Measurements from ENCODE around the gene OSTF1.

OSTF1 gene

DNA sequence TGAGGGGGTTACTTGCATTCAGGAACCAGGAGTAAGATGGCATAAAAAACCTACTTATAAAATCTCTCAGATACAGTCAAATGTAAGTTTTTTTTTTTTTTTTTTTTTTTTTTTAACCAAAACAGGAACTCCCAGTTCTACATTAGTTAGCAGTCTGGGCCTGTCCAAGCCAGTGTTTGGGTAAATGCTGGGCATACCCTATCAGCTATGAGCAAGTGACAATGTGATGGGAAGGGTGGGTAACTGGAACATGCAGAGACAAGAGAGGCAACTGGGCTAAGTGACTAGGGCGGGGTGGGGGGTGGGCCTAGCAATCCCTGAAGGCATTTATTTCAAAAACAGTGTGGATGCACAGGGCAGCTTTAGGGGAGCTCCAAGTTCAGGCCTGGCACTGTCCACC, 2.7 kb upstream of the OSTF1 start:
- DNase-seq (ENCODE audit: low spot score) = no peak

DNA sequence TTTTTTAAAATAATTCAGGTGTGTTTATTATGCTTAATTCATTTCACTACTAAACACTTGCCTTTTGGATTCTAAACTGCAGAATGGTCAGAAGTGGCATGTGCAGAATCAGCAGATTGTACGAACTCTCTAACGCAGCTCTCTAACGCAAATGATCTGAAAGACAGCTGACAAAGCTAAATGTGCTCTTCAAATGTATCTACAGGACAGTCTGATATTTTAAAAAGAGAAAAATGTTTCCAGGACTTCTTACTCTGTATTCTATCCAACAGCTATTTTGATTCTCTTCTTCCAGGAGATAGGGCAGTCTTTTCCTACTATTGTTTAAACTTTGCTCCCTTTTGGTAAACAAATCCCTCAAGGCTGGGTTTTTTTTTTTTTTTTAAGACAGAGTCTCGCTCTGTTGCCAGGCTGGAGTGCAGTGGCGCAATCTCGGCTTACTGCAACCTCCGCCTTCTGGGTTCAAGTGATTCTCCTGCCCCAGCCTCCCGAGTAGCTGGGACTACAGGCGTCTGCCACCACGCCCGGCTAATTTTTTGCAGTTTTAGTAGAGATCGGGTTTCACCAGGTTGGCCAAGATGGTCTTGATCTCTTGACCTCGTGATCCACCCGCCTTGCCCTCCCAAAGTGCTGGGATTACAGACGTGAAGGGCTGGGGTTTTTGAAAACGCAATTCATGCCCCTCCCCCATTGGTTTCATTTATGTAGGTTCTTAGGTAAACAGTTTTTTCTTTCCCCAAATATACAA, 1.6 kb upstream of the OSTF1 start:
- DNase-seq (ENCODE audit: low spot score) = no peak

DNA sequence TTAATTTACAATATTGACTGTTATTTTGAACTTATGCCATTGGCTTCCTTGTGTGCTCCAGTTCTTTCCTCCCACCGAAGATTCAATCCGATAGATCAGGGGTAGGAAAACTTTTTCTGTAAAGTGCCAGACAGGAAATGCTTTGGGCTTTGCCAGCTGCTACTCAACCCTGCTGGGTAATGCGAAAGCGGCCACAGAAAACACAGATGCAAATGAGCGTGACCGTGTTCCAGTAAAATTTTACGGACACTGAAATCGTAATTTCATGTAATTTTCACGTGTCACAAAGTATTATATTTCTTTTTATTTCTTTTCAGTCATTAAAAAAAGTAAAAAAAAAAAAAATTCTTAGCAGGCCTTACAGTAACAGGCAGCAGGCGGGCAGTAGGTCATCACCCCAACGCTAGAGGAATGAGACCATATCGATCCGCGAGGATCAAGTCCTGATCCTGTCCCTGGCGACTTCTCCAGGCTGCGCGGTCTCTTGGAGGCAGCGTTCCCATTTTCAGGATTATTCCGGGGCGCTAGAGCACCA, 958 bp upstream of the OSTF1 start:
- DNase-seq (ENCODE audit: low spot score) = peak; percentile 28

DNA sequence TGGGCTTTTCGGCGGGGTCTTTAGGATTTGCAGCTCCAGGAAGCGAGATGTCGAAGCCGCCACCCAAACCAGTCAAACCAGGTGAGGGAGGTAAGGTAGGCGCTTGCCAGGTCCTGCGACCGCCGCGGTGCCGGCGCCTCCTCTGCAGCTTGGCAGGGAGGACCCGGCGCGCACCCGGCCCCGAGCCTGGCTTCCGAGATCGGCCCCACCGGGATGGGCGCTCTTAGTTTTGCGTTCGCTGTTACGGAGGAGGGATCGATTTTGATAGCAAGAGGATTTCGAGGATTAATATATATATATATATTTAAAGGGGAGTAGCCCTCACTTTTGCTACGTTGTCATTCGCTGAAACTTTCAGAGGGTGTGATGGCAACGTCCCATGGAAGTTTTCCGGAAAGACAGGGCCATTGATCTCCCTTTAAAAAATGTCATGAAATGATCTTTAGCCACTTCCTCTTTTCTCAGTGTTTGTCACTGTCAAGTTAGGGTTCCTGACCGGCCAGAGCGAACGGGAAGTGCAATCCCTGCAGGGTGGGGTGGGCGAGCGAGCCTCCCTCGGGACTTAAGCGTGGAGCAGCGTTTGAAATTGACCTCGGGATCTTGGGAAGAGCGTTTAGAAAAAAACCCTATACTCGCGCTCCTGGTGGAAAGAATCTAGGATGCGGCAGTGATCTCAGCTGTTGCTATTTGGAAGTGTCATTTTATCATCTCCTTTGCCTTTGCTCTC, 495 bp downstream of the OSTF1 start:
- peak; percentile 64 for DNase-seq (ENCODE audit: low spot score)

DNA sequence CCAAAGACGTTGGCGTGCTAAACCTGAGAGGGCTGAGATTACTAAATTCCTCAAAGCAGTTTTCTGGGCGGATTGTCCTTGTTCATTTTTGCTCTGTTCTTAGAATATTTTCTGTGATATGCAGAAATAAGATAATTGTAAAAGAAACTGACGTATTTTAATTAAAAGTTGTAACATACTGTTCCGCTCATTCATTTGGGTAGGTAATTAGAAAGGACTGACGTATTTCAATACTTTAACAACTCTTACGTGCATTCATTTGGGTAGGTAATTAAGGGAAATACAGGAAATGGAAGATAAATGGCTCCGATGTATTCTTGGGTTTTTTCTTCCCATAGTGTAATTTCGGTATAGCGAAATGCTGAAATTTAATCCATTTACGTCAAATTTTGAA, 1.1 kb downstream of the OSTF1 start:
- no peak for DNase-seq (ENCODE audit: low spot score)

DNA sequence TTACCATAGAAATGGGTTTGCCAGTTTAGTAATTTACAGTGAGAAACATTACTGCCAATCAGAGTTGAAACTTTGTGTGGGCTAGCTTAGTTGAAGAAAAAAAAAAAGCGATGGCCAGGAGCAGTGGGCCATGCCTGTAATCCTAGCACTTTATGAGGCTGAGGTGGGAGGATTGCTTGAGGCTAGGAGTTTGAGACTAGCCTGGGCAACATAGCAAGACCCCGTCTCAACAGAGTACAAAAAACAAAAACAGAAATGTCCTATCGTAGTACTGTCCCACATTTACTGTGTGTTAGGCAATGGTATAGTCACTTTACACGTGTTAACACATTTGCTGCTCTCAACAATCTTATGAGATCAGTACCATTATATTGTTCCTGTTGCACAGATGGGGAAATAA, 2.3 kb downstream of the OSTF1 start:
- DNase-seq (ENCODE audit: low spot score) = no peak

DNA sequence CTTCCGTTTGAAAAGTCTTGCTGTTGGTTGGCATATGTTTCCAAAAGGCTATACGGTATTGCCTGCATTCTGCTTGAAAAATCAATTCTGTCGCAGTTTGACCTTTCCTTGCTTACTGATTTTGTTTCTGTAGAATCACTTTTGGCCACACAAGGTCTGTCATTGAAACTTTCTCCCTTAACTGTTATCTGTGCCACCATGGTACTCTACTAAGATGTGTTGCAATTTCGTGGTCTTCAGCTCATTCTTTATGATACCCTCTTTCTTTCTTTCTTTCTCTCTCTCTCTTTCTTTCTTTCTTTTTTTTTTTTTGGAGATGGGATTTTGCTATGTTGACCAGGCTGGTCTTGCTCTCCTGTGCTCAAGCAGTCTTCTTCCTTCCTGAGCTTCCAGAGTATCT, 4.5 kb downstream of the OSTF1 start:
- no peak for DNase-seq (ENCODE audit: low spot score)

DNA sequence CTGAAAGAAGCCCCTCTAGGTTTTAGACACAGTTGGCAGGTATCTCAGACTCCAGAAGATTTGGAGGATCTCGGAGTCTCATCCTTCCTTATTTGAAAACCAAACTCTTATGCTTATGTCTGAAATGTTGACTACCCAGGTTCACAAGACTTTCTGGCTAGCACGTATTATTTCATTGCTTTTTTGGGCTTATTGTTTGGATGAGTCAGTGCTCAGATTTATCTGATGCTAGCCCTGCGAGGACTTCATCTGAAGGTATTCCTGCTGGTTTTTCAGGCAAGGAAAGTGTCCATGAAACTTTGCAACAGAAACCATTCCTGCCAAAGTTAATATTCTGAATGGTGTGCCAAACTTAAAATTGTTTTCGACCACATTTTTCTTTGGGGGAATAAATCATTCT, 8.5 kb downstream of the OSTF1 start:
- DNase-seq (ENCODE audit: low spot score) = no peak

DNA sequence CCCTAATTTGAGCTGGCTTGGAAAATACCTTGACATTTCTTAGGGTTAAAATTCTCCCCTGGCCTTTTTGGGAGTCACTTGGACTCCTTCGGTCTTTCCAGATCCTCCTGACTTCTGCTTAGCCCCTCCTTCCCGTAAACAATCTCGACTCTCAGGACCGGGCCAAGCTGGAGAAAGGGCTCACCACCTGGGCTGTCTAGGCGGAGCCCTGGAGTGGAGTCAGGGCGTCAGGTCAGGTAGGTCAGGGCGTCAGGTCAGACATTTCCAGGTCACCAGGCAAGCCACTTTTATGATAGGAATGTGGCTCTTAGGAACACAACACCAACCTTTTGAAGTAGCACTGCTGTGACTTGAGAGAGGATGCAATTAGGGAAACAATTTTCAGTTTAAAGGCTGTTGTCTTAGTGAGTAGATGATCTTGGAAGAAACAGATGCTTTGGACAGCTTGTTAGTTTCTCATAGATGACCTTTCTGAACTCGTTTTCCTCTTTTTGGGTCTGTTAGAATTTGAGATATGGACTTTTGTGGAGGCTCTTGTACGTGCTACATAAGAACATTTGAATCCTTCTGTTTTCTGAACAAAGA, 12.8 kb downstream of the OSTF1 start:
- no peak for DNase-seq (ENCODE audit: low spot score)

DNA sequence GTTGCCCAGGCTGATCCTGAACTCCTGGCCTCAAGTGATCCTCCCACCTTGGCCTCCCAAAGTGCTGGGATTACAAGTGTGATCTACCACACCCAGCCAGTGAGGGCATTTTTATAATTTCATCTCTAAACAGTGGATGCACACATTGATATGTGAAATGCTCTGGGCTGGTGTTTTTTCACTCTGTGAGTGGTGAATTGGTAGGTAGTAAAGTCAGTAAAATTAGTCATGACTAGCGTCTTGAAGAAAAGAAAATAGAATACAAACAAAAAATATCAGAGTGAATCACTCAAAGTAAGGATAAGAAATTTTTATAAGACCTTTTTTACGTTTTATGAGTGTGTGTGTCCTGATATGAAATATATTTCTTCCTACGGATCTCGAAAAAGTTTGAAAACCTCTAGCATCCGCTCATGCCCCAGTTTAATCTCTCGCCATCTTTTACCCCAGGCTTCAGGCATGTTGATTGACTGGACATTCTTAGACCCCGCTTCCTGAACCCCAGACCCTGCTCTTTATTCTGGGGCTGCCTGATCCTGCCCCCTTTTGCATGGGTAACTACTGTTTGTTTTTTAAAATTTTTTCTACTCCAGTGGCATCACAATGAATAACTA, 14.0 kb downstream of the OSTF1 start:
- DNase-seq (ENCODE audit: low spot score) = no peak

DNA sequence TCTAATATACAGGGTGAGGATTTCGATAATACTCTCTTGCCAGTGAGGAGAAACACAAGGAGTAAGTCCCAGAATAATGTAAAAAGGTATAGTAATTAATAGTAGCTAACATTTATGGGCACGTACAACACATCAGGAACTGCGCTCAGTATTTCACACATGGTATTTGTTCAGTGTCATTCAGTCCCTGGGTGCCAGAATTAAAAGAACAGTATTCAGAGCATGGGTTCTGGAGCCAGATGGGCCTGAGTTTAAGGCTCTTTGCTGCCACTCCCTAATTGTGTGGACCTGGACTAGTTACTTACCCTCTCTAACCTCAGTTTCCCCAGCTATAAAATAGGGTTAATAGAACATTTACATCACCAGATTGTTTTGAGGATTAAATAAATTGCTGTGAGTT, 16.3 kb downstream of the OSTF1 start:
- DNase-seq (ENCODE audit: low spot score) = no peak

DNA sequence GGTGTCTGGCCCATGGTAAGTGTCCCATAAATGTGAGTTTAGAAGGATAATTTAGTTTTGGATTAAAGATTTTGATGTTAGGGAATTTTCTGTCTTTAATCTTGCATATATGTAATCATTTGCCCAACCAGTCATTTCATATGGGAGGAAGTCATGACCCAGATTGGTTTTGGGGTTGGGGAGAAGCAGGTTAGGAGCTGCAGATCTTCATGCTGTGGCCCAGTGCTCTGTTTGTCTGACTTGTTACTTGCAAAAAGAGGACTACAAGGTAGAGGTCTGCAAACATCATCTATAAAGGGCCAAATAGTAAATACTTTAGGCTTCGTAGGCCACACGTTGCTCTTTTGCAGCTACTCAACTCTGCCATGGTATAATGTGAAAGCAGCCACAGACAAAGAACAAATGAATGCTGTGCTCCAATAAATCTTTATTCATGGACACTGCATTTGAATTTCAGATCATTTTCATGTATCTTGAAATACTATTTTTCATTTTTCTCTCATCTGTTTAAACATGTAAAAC, 16.8 kb downstream of the OSTF1 start:
- DNase-seq (ENCODE audit: low spot score) = no peak

DNA sequence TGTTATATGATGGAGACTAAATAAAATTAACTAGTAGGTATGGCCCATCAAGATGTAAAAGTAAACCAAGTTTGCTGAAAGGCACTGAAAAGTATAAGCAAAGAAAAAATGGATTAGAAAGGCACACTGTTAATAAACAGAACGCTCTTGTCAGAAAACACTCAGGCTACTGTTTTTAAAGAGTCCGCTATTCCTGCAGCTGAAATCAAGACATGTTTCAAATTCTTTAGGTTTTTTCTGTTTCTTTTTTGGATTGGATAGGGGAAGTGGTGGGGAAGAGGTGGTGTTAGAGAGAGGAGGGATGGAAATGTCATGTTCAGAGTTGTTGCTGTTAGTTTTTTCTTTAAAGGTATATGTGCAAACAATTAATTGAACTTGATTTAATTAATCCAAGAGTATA, 17.5 kb downstream of the OSTF1 start:
- no peak for DNase-seq (ENCODE audit: low spot score)

DNA sequence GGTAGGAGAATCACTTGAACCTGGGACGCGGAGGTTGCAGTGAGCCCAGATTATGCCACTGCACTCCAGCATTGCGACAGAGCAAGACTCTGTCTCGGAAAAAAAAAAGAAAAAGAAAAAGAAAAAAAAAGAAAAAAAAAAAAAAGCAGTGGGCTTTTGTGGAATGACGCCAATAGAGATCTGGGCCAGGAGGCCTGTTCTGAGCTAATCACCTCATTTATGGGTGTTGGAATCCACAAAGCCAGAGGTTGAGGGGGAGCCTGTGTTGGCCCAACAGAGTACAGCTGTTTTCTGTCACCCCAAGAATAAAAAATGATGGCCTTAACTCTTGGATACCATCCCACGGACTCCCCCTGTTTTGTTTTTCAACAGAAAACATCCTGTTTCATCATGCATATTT, 18.5 kb downstream of the OSTF1 start:
- DNase-seq (ENCODE audit: low spot score) = no peak

DNA sequence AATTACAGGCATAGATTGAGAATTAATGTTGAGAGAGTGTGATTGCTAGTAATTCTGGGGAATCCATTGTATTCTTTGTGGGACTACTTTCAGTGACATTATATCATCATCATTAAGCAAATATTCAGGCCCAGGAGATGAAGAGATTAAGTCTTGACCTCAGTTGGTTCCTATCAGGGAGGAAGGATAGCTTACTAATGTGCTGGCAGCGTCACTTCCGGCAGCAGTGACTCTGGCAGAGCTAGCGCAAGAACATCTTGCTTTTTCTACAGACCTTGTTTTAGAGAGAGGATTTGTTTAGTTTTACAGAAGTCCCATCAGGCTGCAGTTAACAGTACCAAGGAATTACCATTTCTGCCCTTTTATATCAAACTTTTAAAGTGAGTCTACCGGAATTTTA, 20.3 kb downstream of the OSTF1 start:
- peak; percentile 34 for DNase-seq (ENCODE audit: low spot score)

DNA sequence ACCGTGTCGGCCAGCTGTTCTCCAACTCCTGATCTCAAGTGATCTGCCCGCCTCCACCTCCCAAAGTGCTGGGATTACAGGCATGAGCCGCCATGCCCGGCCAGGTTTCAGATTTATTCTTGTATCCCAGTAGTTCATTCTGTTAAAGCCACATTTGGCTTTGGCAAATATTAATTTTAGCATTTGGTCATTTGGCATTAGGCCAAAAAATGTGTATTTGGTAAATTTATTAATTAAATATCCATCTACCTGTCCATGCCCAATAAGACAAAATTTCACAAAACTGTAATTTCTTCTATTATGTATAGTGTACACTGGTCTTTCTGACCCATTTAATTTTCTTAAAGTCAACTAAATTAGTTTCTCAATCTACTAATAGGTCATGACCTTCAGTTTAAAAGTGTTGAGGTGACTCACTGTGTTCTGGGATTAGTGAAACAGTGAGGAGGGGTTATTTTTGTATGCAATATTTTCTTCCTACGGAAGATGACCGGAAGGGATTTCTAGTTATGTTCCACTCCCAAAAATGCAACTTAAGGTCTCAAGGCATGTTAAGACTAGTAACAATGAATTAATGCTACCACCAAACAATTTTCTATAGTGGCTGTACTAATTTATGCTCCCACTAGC, 21.0 kb downstream of the OSTF1 start:
- DNase-seq (ENCODE audit: low spot score) = no peak

DNA sequence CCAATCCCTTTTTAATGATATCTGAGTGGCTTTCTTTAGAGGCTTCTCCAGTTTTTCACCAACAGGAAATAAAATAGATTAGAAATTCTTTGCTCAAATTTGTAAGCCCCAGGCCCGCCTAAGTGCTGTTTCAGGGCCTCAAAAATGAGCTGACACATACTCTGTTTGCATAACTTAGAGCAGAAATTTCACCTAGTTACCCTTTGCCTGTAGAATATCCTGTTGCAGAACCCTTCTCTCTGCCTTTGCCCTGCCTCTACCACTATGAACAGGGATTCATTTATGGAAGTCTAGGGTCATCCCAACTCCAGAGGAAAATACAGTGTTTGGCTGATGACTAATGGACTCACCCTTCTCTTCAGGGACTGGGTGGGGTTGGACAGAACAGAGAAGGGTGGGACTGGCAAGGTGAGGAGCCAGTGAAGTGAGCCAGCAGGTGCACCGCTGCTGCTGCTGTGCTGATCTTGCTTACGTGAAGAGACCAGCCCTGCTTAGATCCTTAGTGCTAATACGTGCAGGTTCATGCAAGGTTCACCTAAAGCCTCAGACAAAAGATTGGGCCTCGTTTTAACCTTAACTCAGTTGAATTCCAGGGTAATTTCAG, 22.8 kb downstream of the OSTF1 start:
- DNase-seq (ENCODE audit: low spot score) = no peak

DNA sequence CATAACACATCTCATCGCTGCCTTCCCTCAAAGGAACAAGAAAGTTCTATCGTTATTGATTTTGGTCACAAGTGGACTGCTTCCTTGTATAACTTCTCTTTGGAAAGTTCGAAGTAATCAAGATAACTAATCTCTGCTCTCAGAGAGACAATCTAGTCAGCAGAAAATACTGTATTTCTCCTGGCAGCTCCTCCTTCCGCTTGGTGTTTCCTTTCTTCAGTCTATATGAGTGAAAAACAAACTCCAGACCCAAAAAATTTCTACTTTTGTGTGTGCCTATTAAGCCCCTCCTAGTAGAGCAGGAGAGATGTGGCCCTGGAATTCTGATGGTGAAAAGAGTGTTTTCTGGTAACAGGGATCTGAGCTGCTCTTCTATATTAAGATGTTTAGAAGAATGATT, 24.5 kb downstream of the OSTF1 start:
- DNase-seq (ENCODE audit: low spot score) = no peak

DNA sequence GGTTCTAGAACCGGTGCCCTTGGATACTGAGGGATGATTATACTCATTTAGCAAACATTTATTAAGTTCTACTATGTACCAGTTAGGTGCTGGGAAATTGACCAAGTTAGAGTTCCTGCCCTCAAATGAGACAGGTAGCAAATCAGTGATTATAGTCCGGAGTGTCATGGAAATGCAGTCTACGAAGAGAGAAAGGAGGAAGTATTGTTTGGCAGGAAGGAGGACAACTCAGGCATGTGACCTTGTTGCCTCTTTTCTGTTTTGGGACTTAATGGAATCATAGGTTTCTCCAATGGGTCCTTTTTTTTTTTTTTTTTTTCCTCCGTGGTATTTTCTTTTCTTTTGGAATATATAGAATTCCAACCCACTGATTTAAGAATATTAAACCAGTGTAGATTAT, 28.0 kb downstream of the OSTF1 start:
- DNase-seq (ENCODE audit: low spot score) = peak; percentile 37

DNA sequence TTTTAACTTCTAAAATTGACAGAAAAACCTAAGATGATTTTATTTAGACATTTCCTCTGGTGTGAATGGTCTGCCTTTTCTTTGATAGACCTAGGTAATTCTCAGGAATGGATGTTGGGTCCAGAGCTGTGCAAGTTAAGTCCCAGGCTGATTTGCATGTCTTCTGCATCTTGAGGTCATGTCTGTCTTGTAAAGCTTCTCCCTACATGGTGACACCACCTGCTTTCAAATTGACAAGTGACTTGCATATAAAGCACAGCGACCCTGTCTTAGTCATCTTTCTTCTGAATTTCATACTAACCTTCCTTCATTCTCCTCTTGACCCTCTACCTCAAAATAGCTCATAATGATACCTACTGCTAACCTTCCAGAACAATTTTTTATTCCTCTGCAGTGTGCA, 29.2 kb downstream of the OSTF1 start:
- DNase-seq (ENCODE audit: low spot score) = no peak

DNA sequence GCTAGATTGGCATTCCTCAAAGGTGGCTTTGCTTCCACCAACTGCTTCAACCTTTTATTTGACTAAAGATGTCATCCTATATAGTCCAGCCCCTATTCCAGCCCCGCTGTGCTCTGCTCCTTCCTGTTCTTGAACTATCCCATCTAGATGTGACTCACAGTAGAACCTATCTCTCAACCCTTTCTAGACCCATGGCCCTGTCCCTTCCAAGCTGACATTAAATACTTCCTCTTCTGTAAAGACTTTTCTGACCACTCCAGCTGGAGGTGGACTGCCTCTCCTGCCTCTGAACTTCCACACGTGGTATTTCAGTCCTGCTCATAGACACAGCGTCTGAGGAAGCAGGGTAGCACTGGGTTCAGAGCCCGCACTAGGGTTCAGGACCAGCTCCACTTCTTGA, 32.4 kb downstream of the OSTF1 start:
- DNase-seq (ENCODE audit: low spot score) = no peak

All from Ammon's horn (tissue), 1 donor.